Measurements from ENCODE around the gene RGP1. TPM values are rescaled to one million over a fixed set of nuclear protein-coding genes. Genes with fewer than 3 reads are reported as not detected.

Gene RGP1
- total RNA-seq, 2 donors from 2014 or later, result 19.4 to 30.3 TPM

DNA sequence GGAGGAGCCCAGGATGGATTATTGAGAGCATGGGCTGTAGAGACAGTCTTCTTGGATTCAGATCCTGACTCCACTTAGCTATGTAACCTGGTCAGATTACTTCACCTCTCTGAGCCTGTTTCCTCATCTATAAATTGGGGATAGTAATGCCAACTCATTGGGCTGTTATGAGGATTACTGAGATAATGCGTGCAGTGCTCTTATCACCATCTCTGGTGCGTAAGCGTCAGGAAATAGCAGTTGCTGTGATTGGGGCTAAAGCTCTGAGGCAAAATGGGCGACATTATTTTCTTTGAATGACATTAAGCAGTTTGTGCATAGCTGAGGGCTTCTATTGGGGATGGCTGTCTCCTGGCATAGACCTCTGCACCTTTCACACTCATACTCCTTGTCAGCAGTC lies 6.0 kb downstream of the RGP1 start:
- peaks cover 2% of the 10 kb centered on the region for H3K4me1 ChIP-seq (replicated peaks)
- WGBS, result 93% methylated on average over 4 of the region's 4 CpGs
- intact Hi-C loops (cut with DNase I), result no loop called here

DNA sequence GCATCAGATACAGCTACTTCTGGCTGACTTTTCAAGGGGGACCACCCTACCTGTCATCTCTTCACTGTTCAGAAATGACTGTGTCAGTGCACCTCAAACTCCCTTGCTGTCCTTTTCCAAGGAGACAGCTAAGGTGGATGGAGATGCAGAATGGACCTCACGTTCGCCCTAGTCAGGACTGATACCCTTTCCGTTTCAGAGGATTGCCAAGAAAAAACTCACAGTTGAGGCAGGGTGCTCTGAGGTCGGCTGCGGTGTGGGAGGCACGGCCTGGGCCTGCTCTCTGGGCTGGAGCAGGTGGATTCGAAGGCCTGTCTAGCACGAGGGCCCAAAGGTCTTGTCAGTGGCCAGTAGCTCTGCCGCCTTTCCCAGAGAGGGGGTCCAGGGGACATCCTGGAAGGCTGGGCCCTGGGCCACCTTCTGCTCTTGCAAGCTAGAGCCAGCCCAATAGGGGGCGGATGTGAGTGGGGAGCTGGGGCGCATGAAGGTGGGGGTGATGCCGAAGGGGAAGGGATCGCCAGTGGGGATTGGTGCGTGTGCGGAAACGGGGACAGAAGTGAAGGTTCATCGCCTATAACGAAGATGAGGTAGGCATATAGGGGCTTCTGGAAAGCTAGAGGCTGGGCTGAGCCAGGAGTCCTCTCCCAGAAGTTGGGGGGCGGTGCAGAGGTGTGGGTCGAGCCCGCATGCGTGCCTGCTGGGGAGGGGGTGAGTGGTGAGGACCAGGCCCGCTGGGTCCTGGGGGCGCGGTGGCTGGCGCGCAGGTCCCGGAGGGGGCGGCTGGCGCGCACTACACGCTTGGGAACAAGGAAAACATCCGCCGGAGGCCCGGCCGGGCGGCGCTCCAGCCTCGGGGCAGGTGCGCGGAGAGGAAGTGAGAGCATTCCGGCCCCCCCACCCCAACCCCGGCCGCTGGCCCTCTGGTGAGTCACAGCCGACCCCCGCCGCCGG lies 7.5 kb downstream of the RGP1 start:
- Histone ChIP-seq H3K4me3 (peak overlapping the region; percentile 55 to 59), H3K36me3 (peaks cover 0 to 11% of the 10 kb centered on the region in 2 donors), H3K27ac (peak overlapping the region; percentile 83 to 93), H3K4me1 (replicated peaks) (no peaks in the 10 kb centered on the region), H3K9me3 (no peaks in the 10 kb centered on the region), H3K27me3 (replicated peaks; ENCODE audit: insufficient read depth) (no peaks in the 10 kb centered on the region)
- intact Hi-C loops (cut with DNase I), result no loop called here
- DNase-seq (ENCODE audit: low spot score), result peak; percentile 50
- TF ChIP-seq POLR2A (IDR thresholded peaks at IDR 0.05) (no peak), POLR2AphosphoS5 (IDR thresholded peaks at IDR 0.05) (no peak)
- TF ChIP-seq, protein P1, sequence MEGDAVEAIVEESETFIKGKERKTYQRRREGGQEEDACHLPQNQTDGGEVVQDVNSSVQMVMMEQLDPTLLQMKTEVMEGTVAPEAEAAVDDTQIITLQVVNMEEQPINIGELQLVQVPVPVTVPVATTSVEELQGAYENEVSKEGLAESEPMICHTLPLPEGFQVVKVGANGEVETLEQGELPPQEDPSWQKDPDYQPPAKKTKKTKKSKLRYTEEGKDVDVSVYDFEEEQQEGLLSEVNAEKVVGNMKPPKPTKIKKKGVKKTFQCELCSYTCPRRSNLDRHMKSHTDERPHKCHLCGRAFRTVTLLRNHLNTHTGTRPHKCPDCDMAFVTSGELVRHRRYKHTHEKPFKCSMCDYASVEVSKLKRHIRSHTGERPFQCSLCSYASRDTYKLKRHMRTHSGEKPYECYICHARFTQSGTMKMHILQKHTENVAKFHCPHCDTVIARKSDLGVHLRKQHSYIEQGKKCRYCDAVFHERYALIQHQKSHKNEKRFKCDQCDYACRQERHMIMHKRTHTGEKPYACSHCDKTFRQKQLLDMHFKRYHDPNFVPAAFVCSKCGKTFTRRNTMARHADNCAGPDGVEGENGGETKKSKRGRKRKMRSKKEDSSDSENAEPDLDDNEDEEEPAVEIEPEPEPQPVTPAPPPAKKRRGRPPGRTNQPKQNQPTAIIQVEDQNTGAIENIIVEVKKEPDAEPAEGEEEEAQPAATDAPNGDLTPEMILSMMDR (IDR thresholded peaks at IDR 0.05), result peak; percentile 42 to 78 (median 53)
- 10% methylated on average over 47 of the region's 48 CpGs for WGBS

More for the DNA sequence above, 6.0 kb downstream of the RGP1 start:
- Histone ChIP-seq H3K4me3 (no peak overlapping the region), H3K27ac (no peak overlapping the region), H3K36me3 (peaks cover 0 to 11% of the 10 kb centered on the region in 2 donors), H3K27me3 (replicated peaks; ENCODE audit: insufficient read depth) (no peaks in the 10 kb centered on the region), H3K9me3 (no peaks in the 10 kb centered on the region)
- DNase-seq (ENCODE audit: low spot score), result no peak
- TF ChIP-seq POLR2A (IDR thresholded peaks at IDR 0.05) (no peak), POLR2AphosphoS5 (IDR thresholded peaks at IDR 0.05) (no peak)
- TF ChIP-seq, protein P1 (IDR thresholded peaks at IDR 0.05), result no peak

DNA sequence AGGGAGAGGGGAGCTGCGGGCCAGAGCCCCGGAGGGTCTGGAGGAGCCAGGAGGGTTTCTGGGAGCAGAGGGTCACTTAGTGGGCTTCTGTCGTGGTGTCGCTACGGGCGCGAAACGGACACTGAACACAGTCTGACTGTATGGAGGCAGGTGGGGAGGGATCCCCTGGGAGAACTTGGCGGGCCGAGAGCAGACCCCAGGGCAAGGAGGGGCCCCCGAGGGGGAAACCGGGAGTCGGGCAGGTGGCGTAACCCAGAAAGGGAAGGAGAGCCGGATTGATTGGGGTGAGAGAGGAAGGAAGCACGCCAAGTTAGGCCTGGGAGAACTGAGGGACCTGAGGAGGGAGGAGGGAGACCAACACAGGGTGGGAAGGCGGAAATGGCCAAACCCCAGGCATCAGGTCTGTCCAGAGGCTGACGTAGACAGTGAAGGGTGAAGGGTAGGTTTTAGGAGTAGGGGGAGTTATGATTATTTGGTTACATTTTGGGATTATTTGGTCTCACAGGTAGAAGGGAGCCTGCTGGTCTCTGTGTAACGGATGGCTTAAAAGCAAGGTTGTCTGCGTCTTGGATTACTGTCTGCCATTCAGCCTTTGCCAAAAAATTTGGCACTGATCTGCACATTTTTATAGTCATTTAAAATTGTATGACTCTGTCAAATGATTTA lies 8.3 kb downstream of the RGP1 start:
- under 1% methylated on average over 20 of the region's 20 CpGs for WGBS
- peak; percentile 24 for DNase-seq (ENCODE audit: low spot score)
- intact Hi-C loops (cut with DNase I), result no loop called here

DNA sequence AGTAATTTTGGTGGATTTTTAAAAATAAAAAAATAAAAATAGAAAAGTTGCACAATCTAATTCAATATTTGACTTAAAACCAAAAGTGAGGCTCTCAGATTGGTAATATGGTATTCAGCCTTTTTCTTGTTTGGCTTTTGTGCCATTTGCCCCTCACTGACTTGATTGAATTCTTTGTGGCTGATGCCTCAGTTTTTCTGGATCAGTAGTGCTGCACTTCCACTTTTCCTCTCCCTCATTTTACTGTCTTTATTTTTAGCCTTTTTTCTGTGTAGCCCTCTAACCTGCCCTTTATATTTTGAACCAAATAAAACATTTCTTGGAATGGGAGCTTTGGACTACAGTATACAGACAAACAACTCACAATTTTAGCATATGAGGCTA lies 8.8 kb downstream of the RGP1 start:
- intact Hi-C loops (cut with DNase I), result no loop called here
- Histone ChIP-seq H3K36me3 (peaks cover 0 to 3% of the 10 kb centered on the region in 2 donors), H3K27me3 (replicated peaks; ENCODE audit: insufficient read depth) (no peaks in the 10 kb centered on the region), H3K9me3 (no peaks in the 10 kb centered on the region), H3K27ac (peak overlapping the region; percentile 83 to 93), H3K4me3 (peak overlapping the region in 1 of 2 donors; percentile 55), H3K4me1 (replicated peaks) (no peaks in the 10 kb centered on the region)
- DNase-seq (ENCODE audit: low spot score), result no peak
- TF ChIP-seq, protein P1 (IDR thresholded peaks at IDR 0.05), result no peak
- no peak for TF ChIP-seq POLR2A (IDR thresholded peaks at IDR 0.05)
- no peak for TF ChIP-seq POLR2AphosphoS5 (IDR thresholded peaks at IDR 0.05)

More for the DNA sequence above, 8.3 kb downstream of the RGP1 start:
- Histone ChIP-seq H3K27ac (peak overlapping the region; percentile 83 to 93), H3K9me3 (no peaks in the 10 kb centered on the region), H3K36me3 (peaks cover 0 to 6% of the 10 kb centered on the region in 2 donors), H3K4me3 (peak overlapping the region; percentile 55 to 59), H3K4me1 (replicated peaks) (no peaks in the 10 kb centered on the region), H3K27me3 (replicated peaks; ENCODE audit: insufficient read depth) (no peaks in the 10 kb centered on the region)
- TF ChIP-seq, protein P1 (IDR thresholded peaks at IDR 0.05), result no peak
- TF ChIP-seq POLR2AphosphoS5 (IDR thresholded peaks at IDR 0.05) (no peak), POLR2A (IDR thresholded peaks at IDR 0.05) (no peak)

All from prostate gland (tissue), 2 donors.